Muscle of leg (tissue), 16 donors: ENCODE data around the gene NOP9. TPM values are rescaled to one million over a fixed set of nuclear protein-coding genes. Genes with fewer than 3 reads are reported as not detected.
A peak's percentile ranks its signal among the peaks of the same experiment; 100 is the strongest.

Source experiments
- DNase-seq: peaks from one replicate; pipeline ENCODE4 v3.0.0; 2013
- H3K27ac ChIP-seq: one replicate; pipeline ENCODE4 v1.5.1; 2013; ENCODE audit warnings: mild to moderate bottlenecking, low read length, control low read depth
- H3K27me3 ChIP-seq: one replicate; pipeline ENCODE4 v1.6.1; 2013; ENCODE audit warnings: low read length; ENCODE audit not compliant: control insufficient read depth, insufficient read depth
- H3K36me3 ChIP-seq: one replicate; pipeline ENCODE4 v1.6.1; 2013; ENCODE audit warnings: low read length; ENCODE audit not compliant: control insufficient read depth, insufficient read depth
- H3K4me1 ChIP-seq: one replicate; pipeline ENCODE4 v1.6.1; 2013; ENCODE audit warnings: low read length; ENCODE audit not compliant: control insufficient read depth, insufficient read depth
- H3K4me3 ChIP-seq: one replicate; pipeline ENCODE4 v1.5.1; 2013; ENCODE audit warnings: low read length, control low read depth
- H3K9me3 ChIP-seq: replicated peaks from 2 replicates; pipeline ENCODE4 v1.6.1; 2013; ENCODE audit warnings: low read depth, low read length; ENCODE audit not compliant: control insufficient read depth
- WGBS: methylation state at CpG from one replicate; pipeline ENCODE4 v1.1.5; 2013; ENCODE audit warnings: missing lambda C conversion rate; ENCODE audit not compliant: insufficient coverage; 5-methylcytosine and 5-hydroxymethylcytosine counted together
- long read RNA-seq, 11 donors: transcript quantifications; one replicate each; lab custom pipeline, GENCODE V29; 2026
- polyA plus RNA-seq, 8 donors: library from polyadenylated mRNA; unstranded; fragments of 120-200 nt; gene quantifications; one replicate each; pipeline versions ENCODE4 v1.2.1 to v1.2.3, GENCODE V29; 2013; ENCODE audit warnings: inconsistent platforms in 1 of 8, low replicate concordance in 1 of 8; ENCODE audit not compliant: insufficient read length in 8 of 8, insufficient read depth in 1 of 8
- total RNA-seq: library from RNA; stranded (reverse); fragments of 120-200 nt; gene quantifications from one replicate; pipeline ENCODE4 v1.2.4, GENCODE V29; 2013

Gene NOP9
- total RNA-seq (15.7 TPM), polyA plus RNA-seq (10 to 100 TPM; 18.1 to 23.9 (median 20.3) TPM)
- long read RNA-seq, donor 1: 0 reads
- long read RNA-seq, donor 2, full-length matches to known transcripts: 1 of 1 reads
- long read RNA-seq, donor 2, partial matches to known transcripts: 0 of 1 reads
- long read RNA-seq, donor 2, other reads (novel, unspliced or antisense): 0 of 1 reads
- long read RNA-seq, donor 3, full-length matches to known transcripts: 3 of 3 reads
- long read RNA-seq, donor 3, partial matches to known transcripts: 0 of 3 reads
- long read RNA-seq, donor 3, other reads (novel, unspliced or antisense): 0 of 3 reads
- long read RNA-seq, donor 4, full-length matches to known transcripts: 3 of 3 reads
- long read RNA-seq, donor 4, partial matches to known transcripts: 0 of 3 reads
- long read RNA-seq, donor 4, other reads (novel, unspliced or antisense): 0 of 3 reads
- long read RNA-seq, donor 5, full-length matches to known transcripts: 2 of 70 reads
- long read RNA-seq, donor 5, partial matches to known transcripts: 62 of 70 reads
- long read RNA-seq, donor 5, other reads (novel, unspliced or antisense): 6 of 70 reads
- long read RNA-seq, donor 6, full-length matches to known transcripts: 3 of 3 reads
- long read RNA-seq, donor 6, partial matches to known transcripts: 0 of 3 reads
- long read RNA-seq, donor 6, other reads (novel, unspliced or antisense): 0 of 3 reads
- long read RNA-seq, donor 7, full-length matches to known transcripts: 3 of 3 reads
- long read RNA-seq, donor 7, partial matches to known transcripts: 0 of 3 reads
- long read RNA-seq, donor 7, other reads (novel, unspliced or antisense): 0 of 3 reads
- long read RNA-seq, donor 8, full-length matches to known transcripts: 1 of 1 reads
- long read RNA-seq, donor 8, partial matches to known transcripts: 0 of 1 reads
- long read RNA-seq, donor 8, other reads (novel, unspliced or antisense): 0 of 1 reads
- long read RNA-seq, donor 9, full-length matches to known transcripts: 1 of 22 reads
- long read RNA-seq, donor 9, partial matches to known transcripts: 21 of 22 reads
- long read RNA-seq, donor 9, other reads (novel, unspliced or antisense): 0 of 22 reads
- long read RNA-seq, donor 10, partial matches to known transcripts: 40 of 40 reads
- long read RNA-seq, donor 10, other reads (novel, unspliced or antisense): 0 of 40 reads
- long read RNA-seq, donor 11, full-length matches to known transcripts: 1 of 27 reads
- long read RNA-seq, donor 11, partial matches to known transcripts: 26 of 27 reads
- long read RNA-seq, donor 11, other reads (novel, unspliced or antisense): 0 of 27 reads

- Histone ChIP-seq H3K27me3 (no peaks in the 10 kb centered on the region), H3K4me3 (peak within 1 kb of the TSS; percentile 97), H3K27ac (peak within 1 kb of the TSS; percentile 84), H3K4me1 (peaks cover 20% of the 10 kb centered on the region), H3K9me3 (no peaks in the 10 kb centered on the region), H3K36me3 (peaks cover 48% of the 10 kb centered on the region)
- DNase-seq: peak; percentile 95
- under 1% methylated on average over 74 of the region's 75 CpGs for WGBS
These were observed at the start of gene NOP9, which contains the start of gene DHRS1 for GRCh38 chr14:24299255-24300191. NOP9 (plus strand) TSS chr14:24299850; CDS start chr14:24299955, 105 bp downstream. DHRS1 (minus strand) TSS chr14:24299780; CDS start chr14:24299106, 674 bp downstream.

GRCh38 chr14:24250354-24250753, 49.3 kb upstream of the NOP9 start:
- Histone ChIP-seq H3K4me3 (no peak overlapping the region), H3K4me1 (no peaks in the 10 kb centered on the region), H3K27ac (no peak overlapping the region), H3K9me3 (no peaks in the 10 kb centered on the region), H3K36me3 (peaks cover 5% of the 10 kb centered on the region), H3K27me3 (no peaks in the 10 kb centered on the region)
- WGBS: 47% methylated on average over 4 of the region's 4 CpGs
- DNase-seq: no peak

- no peak for DNase-seq
- Histone ChIP-seq H3K27ac (no peak overlapping the region), H3K4me1 (no peaks in the 10 kb centered on the region), H3K4me3 (no peak overlapping the region), H3K36me3 (peaks cover 5% of the 10 kb centered on the region), H3K9me3 (no peaks in the 10 kb centered on the region), H3K27me3 (no peaks in the 10 kb centered on the region)
- WGBS: 75% methylated on average over 1 of the region's 1 CpG
These were observed 47.8 kb upstream of the NOP9 start for GRCh38 chr14:24251880-24252288.

GRCh38 chr14:24252289-24253124, 47.1 kb upstream of the NOP9 start:
- no peaks in the 10 kb centered on the region for H3K27me3 ChIP-seq
- WGBS: 77% methylated on average over 6 of the region's 11 CpGs
- H3K9me3 ChIP-seq: no peaks in the 10 kb centered on the region
- peaks cover 5% of the 10 kb centered on the region for H3K36me3 ChIP-seq
- H3K4me1 ChIP-seq: no peaks in the 10 kb centered on the region
- DNase-seq: no peak
- no peak overlapping the region for H3K27ac ChIP-seq
- H3K4me3 ChIP-seq: no peak overlapping the region

GRCh38 chr14:24253936-24254335, 45.7 kb upstream of the NOP9 start:
- Histone ChIP-seq H3K4me3 (no peak overlapping the region), H3K27ac (no peak overlapping the region), H3K36me3 (peaks cover 5% of the 10 kb centered on the region), H3K27me3 (no peaks in the 10 kb centered on the region), H3K9me3 (no peaks in the 10 kb centered on the region), H3K4me1 (no peaks in the 10 kb centered on the region)
- no peak for DNase-seq
- WGBS: 50% methylated on average over 1 of the region's 7 CpGs

GRCh38 chr14:24254630-24255392, 44.8 kb upstream of the NOP9 start:
- no peak overlapping the region for H3K27ac ChIP-seq
- no peaks in the 10 kb centered on the region for H3K27me3 ChIP-seq
- DNase-seq: no peak
- H3K4me1 ChIP-seq: peaks cover 5% of the 10 kb centered on the region
- peaks cover 5% of the 10 kb centered on the region for H3K36me3 ChIP-seq
- no peaks in the 10 kb centered on the region for H3K9me3 ChIP-seq
- no peak overlapping the region for H3K4me3 ChIP-seq
- WGBS: 90% methylated on average over 18 of the region's 19 CpGs

- Histone ChIP-seq H3K4me1 (peaks cover 5% of the 10 kb centered on the region), H3K27me3 (no peaks in the 10 kb centered on the region), H3K9me3 (no peaks in the 10 kb centered on the region), H3K36me3 (peaks cover 5% of the 10 kb centered on the region), H3K27ac (no peak overlapping the region), H3K4me3 (no peak overlapping the region)
- 73% methylated on average over 4 of the region's 8 CpGs for WGBS
- DNase-seq: no peak
These were observed 44.2 kb upstream of the NOP9 start for GRCh38 chr14:24255438-24255837.
